GM18858 (cell line): ENCODE results near the gene GCNT2.
"Not testable (repeated sequence)": the region's sequence is repeated elsewhere in the genome, so short reads cannot be mapped to it uniquely, and the experiment has no call there.

ENCODE experiments used
- ATAC-seq: cut with Tn5 transposase; IDR thresholded peaks from one replicate; pipeline ENCODE4 v1.9.1; 2021; ENCODE audit not compliant: unreplicated experiment

GCNT2 gene

DNA sequence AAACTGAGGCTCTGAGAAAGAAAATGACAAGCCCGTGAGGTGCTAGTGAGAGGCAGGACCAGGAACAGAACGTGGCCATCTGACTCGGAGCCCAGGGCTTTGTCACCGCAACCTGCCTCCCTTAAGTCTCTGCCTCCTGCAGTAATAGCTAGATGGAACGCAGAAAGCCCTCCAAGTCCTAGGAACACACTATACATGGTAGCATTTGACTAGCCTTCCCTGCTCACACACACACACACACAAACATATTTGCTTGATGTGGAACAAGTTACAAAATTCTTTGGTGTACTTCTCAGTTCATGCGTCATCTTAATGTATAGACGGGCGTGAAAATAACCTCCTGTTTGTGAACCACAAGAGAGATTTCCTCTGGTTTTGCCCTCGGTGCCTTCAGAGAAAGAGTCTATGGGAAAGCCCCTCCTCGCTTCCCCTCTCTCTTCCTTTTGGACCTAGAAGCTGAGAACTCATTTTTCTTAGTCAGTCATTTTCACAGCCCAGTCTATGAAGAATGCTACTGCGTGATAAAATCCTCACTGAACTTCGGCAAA lies 134.4 kb downstream of the GCNT2 start:
- ATAC-seq = no peak

DNA sequence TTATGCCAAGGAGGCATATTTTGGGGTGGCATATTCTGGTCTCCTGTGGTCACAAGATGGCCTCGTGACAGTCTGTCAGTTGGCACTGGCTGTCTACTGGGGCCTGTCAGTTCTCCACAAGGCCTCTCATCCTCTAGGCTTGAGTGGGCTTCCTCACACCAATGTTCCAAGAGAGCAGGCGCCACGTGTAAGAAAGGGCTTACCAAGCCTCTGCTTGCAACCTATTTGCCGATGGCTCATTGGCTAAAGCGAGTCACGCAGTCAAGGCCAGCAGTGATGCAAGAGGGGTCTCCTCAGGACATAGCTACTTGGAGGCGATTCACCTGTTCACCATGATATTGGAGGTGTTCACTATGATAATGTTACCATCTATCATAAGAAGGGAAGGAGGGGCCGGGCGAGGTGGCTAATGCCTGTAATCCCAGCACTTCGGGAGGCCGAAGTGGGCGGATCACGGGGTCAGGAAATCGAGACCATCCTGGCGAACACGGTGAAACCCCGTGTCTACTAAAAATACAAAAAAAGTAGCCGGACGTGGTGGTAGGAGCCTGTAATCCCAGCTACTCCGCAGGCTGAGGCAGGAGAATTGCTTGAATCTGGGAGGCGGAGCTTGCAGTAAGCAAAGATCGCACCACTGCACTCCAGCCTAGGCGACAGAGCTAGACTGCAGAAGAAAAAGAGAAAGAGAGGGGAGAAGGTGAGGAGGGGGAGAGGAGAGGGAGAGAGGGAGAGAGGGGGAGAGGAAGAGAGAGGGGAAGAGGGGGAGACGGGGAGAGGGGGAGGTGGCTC lies 138.0 kb downstream of the GCNT2 start:
- ATAC-seq = no peak

DNA sequence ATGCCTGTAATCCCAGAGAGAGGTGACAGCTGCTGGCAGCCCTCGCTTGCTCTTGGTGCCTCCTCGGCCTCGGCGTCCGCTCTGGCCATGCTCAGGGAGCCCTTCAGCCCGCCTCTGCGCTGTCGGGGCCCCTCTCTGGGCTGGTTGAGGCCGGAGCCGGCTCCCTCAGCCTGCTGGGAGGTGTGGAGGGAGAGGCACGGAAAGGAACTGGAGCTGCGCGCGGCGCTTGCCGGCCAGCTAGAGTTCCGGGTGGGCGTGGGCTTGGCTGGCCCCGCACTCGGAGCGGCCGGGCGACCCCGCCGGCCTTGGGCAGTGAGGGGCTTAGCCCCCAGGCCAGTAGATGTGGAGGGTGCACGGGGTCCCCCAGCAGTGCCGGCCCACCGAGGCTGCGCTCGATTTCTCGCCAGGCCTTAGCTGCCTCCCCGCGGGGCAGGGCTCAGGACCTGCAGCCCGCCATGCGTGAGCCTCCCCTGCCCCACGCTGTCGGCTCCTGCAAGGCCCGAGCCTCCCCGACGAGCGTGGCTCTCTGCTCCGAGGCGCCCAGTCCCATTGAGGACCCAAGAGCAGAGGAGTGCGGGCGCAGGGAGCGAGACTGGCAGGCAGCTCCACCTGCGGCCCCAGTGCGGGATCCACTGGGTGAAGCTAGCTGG lies 138.7 kb downstream of the GCNT2 start:
- ATAC-seq = no peak

DNA sequence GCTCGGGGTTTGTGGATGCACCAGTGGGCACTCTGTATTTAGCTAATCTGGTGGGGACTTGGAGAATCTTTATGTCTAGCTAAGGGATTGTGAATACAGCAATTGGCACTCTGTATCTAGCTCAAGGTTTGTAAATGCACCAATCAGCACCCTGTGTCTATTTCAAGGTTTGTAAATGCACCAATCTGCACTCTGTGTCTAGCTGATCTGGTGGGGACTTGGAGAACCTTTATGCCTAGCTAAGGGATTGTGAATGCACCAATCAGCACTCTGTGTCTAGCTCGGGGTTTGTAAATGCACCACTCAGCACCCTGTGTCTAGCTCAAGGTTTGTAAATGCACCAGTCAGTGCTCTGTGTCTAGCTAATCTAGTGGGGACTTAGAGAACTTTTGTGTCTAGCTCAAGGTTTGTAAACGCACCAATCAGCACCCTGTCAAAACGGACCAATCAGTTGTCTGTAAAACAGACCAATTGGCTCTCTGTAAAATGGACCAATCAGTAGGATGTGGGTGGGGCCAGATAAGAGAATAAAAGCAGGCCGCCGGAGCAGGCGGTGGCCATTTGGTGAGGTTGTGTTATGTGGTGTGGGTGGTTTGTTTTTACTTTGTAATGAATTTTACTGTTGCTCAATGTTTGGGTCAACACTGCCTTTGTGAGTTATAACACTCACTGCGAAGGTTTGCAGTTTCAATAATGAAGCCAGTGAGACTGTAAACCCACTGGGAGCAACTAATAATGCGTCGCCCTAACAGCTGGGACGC lies 139.5 kb downstream of the GCNT2 start:
- ATAC-seq = not testable (repeated sequence)

DNA sequence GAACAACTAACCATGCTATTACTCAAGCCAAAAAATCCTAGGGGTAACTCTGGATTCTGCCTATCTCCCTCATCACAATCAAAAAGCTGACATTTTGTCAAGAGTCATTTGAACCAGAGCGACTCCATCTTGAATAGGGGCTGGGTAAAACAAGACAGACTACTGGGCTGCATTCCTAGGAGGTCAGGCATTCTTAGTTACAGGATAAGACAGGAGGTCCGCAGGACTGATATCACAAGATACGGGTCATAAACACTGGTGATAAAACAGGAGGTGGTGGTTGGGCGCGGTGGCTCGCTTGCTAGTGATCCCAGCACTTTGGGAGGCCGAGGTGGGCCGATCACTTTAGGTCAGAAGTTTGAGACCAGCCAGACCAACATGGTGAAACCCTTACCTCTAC lies 141.1 kb downstream of the GCNT2 start:
- ATAC-seq = no peak

DNA sequence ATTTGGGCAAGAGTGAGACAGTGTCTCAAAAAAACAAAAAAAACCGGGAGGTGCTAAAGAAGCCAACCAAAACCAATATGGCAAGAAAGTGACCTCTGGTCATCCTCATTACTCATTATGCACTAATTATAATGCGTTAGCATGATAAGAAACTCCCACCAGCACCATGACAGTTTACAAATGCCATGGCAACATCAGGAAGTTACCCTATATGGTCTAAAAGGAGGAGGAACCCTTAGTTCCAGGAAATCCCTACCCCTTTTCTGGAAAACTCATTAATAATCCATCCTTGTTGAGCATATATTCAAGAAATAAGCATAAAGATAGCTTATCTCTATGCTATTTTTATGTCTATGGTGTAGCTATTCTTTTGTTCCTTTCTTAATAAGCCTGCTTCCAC lies 141.6 kb downstream of the GCNT2 start:
- no peak for ATAC-seq

DNA sequence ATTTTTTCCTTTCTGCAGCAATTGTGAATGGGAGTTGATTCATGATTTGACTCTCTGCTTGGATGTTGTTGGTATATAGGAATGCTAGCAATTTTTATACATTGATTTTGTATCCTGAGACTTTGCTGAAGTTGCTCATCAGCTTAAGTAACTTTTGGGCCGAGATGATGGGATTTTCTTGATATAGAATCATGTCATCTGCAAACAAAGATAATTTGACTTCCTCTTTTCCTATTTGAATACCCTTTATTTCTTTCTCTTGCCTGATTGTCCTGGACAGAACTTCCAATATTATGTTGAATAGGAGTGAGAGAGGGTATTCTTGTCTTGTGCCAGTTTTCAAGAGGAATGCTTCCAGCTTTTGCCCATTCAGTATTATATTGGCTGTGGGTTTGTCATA lies 144.4 kb downstream of the GCNT2 start:
- not testable (repeated sequence) for ATAC-seq

DNA sequence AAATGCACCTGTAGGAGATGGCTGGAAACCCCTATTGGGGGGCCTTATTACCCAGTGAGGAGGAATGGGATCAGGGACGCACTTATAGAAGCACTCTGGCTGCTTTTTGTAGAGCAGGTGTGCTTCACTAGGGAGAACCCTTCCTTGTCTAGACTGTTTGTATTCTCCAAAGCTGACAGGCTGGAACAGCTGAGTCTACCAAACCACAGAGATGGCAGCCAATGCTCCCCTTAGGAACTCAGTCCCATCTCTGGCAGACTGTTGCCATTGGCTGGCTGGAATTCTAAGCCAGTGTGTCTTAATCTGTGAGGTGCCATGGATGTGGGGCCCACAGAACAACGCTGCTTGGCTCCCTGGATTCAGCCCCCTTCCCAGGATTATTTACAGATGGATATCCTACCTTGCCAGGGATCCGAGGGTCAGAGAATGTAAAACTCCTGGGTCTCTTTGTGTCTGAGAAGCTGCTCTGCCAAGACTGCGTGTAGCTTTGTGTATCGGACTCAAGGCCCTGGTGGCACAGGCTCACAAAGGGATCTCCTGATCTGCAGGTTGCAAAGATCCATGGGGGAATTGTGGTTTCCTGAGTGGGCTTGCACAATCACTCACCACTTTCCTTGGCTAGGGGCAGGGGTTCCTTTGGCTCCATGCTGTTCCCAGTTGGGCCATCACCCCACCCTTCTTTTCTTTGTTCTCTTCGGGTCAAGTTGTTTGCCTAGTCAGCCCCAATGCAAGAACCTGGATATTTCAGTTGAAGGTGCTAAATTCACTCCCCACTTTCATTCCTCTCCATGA lies 147.2 kb downstream of the GCNT2 start:
- no peak for ATAC-seq

DNA sequence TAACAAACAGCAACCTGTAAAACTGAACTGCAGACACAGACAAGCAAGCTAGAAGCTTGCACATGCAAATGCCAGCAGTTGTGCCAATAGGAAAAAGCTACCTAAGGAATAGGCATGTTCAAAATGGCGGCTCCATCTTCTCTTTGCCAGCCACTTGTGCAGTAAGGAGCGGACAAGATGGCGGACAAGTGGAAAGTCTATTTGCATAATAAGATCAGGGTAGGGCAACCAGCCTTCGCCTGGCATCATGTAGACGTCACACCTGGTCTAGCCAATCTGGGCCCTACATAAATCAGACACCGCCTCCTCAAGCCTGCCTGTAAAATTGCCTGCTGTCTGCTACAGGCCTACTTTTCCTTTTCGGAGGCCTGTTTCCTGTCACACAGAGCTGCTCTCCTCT lies 155.3 kb downstream of the GCNT2 start:
- ATAC-seq = no peak

DNA sequence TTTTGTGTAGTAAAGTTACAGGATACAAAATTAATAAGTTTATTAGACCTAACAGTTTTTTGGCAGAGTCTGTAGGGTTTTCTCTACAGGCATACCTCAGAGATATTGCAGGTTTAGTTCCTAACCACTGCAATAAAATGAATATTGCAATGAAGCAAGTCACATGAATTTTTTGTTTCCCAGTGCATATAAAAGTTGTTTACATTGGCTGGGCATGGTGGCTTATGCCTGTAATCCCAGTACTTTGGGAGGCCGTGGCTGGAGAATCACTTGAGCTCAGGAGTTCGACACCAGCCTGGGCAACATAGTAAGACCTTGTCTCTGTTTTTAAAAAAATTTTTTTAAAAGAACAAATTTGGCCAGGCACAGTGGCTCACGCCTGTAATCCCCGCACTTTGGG lies 157.3 kb downstream of the GCNT2 start:
- ATAC-seq = no peak
